NB4 (cell line): Measurements from ENCODE around the gene ZNF490.
"Not testable (repeated sequence)": the region's sequence is repeated elsewhere in the genome, so short reads cannot be mapped to it uniquely, and the experiment has no call there.

ENCODE experiments used
- CTCF ChIP-seq: IDR thresholded peaks from one replicate; pipeline ENCODE4 v1.5.1; 2012; ENCODE audit warnings: low read depth, low read length
- MAX ChIP-seq: IDR thresholded peaks from 2 replicates; pipeline ENCODE4 v1.6.1; 2011; ENCODE audit warnings: low read depth, low read length

- not testable (repeated sequence) for TF ChIP-seq CTCF, MAX
Measured at GRCh38 chr19:12566380-12566779, 44.2 kb downstream of the ZNF490 start.
